HFFc6 (cell line): ENCODE data around the gene CACNA1C. TPM values are rescaled to one million over a fixed set of nuclear protein-coding genes. Genes with fewer than 3 reads are reported as not detected.

Source experiments
- DNase-seq: peaks from one replicate; pipeline ENCODE4 v3.0.0-alpha.2; 2018
- H3K27ac Mint-ChIP-seq: 2 replicates; pipeline ENCODE4 v1.8.0; 2020; ENCODE audit warnings: mild to moderate bottlenecking, mixed read lengths
- H3K27me3 Mint-ChIP-seq: 2 replicates; pipeline ENCODE4 v1.8.0; 2021; ENCODE audit warnings: mild to moderate bottlenecking, moderate library complexity, mixed read lengths; ENCODE audit not compliant: insufficient read depth
- H3K36me3 Mint-ChIP-seq: 2 replicates; pipeline ENCODE4 v1.8.0; 2021; ENCODE audit warnings: low read depth, mixed read lengths
- H3K4me1 Mint-ChIP-seq: 2 replicates; pipeline ENCODE4 v1.8.0; 2020; ENCODE audit warnings: low read depth, mixed read lengths
- H3K4me3 Mint-ChIP-seq: 2 replicates; pipeline ENCODE4 v1.8.0; 2020; ENCODE audit warnings: mild to moderate bottlenecking, moderate library complexity, mixed read lengths
- H3K9me3 Mint-ChIP-seq: 2 replicates; pipeline ENCODE4 v1.8.0; 2020; ENCODE audit warnings: mild to moderate bottlenecking, mixed read lengths
- CTCF ChIP-seq: fragments of 200-600 bp; sonication (generic); IDR thresholded peaks from 2 replicates; pipeline ENCODE4 v1.5.0; 2021; ENCODE audit warnings: antibody characterized with exemption, mild to moderate bottlenecking
- total RNA-seq, 6 experiments: library from RNA; stranded (reverse); fragmentation: NEBNext Ultra II Directional; extraction: Animal tissue kit (Norgen Biotek cat#: 25700); gene quantifications; 2 replicates in 1 of 6; 3 replicates in 5 of 6; pipeline ENCODE4 v1.2.3, GENCODE V29; 2021

Gene CACNA1C
- total RNA-seq, 6 experiments from 2014 or later, result 6.7 to 11.5 (median 10.6) TPM

GRCh38 chr12:2179058-2179457 is 126.3 kb downstream of the CACNA1C start:
- H3K27me3 Mint-ChIP-seq, result no peaks in the 10 kb centered on the region
- TF ChIP-seq CTCF, result no peak

GRCh38 chr12:2179953-2180736 is 127.4 kb downstream of the CACNA1C start:
- peak; percentile 95 for DNase-seq
- no peak for TF ChIP-seq CTCF
- H3K27ac Mint-ChIP-seq, result peak overlapping the region; percentile 83
- H3K27me3 Mint-ChIP-seq, result no peaks in the 10 kb centered on the region
- peaks cover 10% of the 10 kb centered on the region for H3K36me3 Mint-ChIP-seq
- peaks cover 57% of the 10 kb centered on the region for H3K4me1 Mint-ChIP-seq
- H3K4me3 Mint-ChIP-seq, result peak overlapping the region; percentile 62
- no peaks in the 10 kb centered on the region for H3K9me3 Mint-ChIP-seq

More at GRCh38 chr12:2179058-2179457, 126.3 kb downstream of the CACNA1C start:
- Mint-ChIP-seq H3K9me3 (no peaks in the 10 kb centered on the region), H3K4me1 (peaks cover 50% of the 10 kb centered on the region), H3K27ac (no peak overlapping the region), H3K4me3 (no peak overlapping the region), H3K36me3 (peaks cover 9% of the 10 kb centered on the region)
- no peak for DNase-seq

GRCh38 chr12:2180737-2181082 is 127.9 kb downstream of the CACNA1C start:
- Mint-ChIP-seq H3K9me3 (no peaks in the 10 kb centered on the region), H3K27me3 (no peaks in the 10 kb centered on the region), H3K4me3 (peak overlapping the region; percentile 62), H3K4me1 (peaks cover 57% of the 10 kb centered on the region), H3K36me3 (peaks cover 13% of the 10 kb centered on the region), H3K27ac (peak overlapping the region; percentile 83)
- no peak for DNase-seq
- no peak for TF ChIP-seq CTCF

GRCh38 chr12:2183556-2184541 is 131.1 kb downstream of the CACNA1C start:
- peak; percentile 60; the same call in 1 of the 2 replicates for TF ChIP-seq CTCF
- DNase-seq, result peak; percentile 64
- Mint-ChIP-seq H3K36me3 (0 out of 2 replicates have a peak, but pooled peaks cover 5% of the 10 kb centered on the region), H3K27me3 (no peaks in the 10 kb centered on the region), H3K27ac (peak overlapping the region; percentile 67), H3K4me1 (peaks cover 45% of the 10 kb centered on the region), H3K4me3 (peak overlapping the region; percentile 31), H3K9me3 (no peaks in the 10 kb centered on the region)

GRCh38 chr12:2185751-2186341 is 133.1 kb downstream of the CACNA1C start:
- no peak overlapping the region for H3K27ac Mint-ChIP-seq
- no peak overlapping the region for H3K4me3 Mint-ChIP-seq
- H3K27me3 Mint-ChIP-seq, result no peaks in the 10 kb centered on the region
- peaks cover 5% of the 10 kb centered on the region; the same call in 1 of the 2 replicates for H3K36me3 Mint-ChIP-seq
- H3K4me1 Mint-ChIP-seq, result peaks cover 26% of the 10 kb centered on the region
- no peaks in the 10 kb centered on the region for H3K9me3 Mint-ChIP-seq
- no peak for TF ChIP-seq CTCF
- DNase-seq, result no peak
